HepG2 (cell line): Measurements from ENCODE around the gene KCNIP4. TPM values are rescaled to one million over a fixed set of nuclear protein-coding genes. Genes with fewer than 3 reads are reported as not detected.

Experiments
- ATAC-seq: fragments of 200-7000 bp; cut with Tn5 transposase; 3 replicates; pipeline ENCODE4 v1.9.1; 2020; ENCODE audit warnings: mild to moderate bottlenecking, moderate library complexity
- BruUV-seq: library from RNA; stranded (reverse); fragments of 400-500 nt; replicated peaks from 2 replicates; lab custom pipeline; 2021; lab: Mats Ljungman, UMichigan
- CTCF ChIA-PET: fragments of 300-600 bp; formaldehyde crosslinking; extraction: SDS; loops from one replicate; lab custom pipeline; 2021; ENCODE audit warnings: low total read pairs, inconsistent platforms, low intra/inter-chr PET ratio; lab: Yijun Ruan, JAX
- POLR2A ChIA-PET: fragments of 350-600 bp; sonication (Branson Sonifier 250); formaldehyde crosslinking; loops from one replicate; lab custom pipeline; 2020; ENCODE audit warnings: antibody characterized with exemption, inconsistent platforms; lab: Yijun Ruan, JAX
- DNase-seq: peaks from one replicate; pipeline ENCODE4 v3.0.0-alpha.2; 2015; ENCODE audit warnings: low spot score
- FAIRE-seq: peaks from 3 replicates; lab custom pipeline; 2011; peaks lifted over from hg19 to GRCh38; lab: Jason Lieb, UNC
- H2AFZ ChIP-seq: one replicate; pipeline ENCODE4 v1.6.1; 2011; ENCODE audit warnings: low read length, inconsistent platforms
- H3K27ac ChIP-seq: fragments of 300-600 bp; 3 replicates; pipeline ENCODE4 v1.8.0; 2011; ENCODE audit warnings: mixed run types, mild to moderate bottlenecking, mixed read lengths, low read length, inconsistent platforms; ENCODE audit not compliant: insufficient read depth; ENCODE audit errors: extremely low read length
- H3K27me3 ChIP-seq, 2 experiments: fragments of 200-600 bp in 1 of 2; 2 replicates in 1 of 2; 3 replicates in 1 of 2; pipeline versions ENCODE4 v1.6.0 to v1.8.0; 2011; ENCODE audit warnings: low read length in 2 of 2, mild to moderate bottlenecking in 2 of 2, moderate library complexity in 2 of 2, inconsistent platforms in 1 of 2; ENCODE audit not compliant: insufficient read depth in 2 of 2, control insufficient read depth in 1 of 2
- H3K36me3 ChIP-seq, 2 experiments: fragments of 200-600 bp in 1 of 2; replicated peaks in 1 of 2; 2 replicates in 1 of 2; 3 replicates in 1 of 2; pipeline versions ENCODE4 v1.5.1 to v1.8.0; 2011; ENCODE audit warnings: low read length in 2 of 2, inconsistent platforms in 1 of 2; ENCODE audit not compliant: insufficient read depth in 2 of 2, control insufficient read depth in 1 of 2
- H3K4me1 ChIP-seq: 2 replicates; pipeline ENCODE4 v1.5.1; 2012; ENCODE audit warnings: low read length, inconsistent platforms; ENCODE audit not compliant: insufficient read depth
- H3K4me2 ChIP-seq: 2 replicates; pipeline ENCODE4 v1.6.0; 2011; ENCODE audit warnings: low read depth, low read length, inconsistent platforms
- H3K4me3 ChIP-seq, 3 experiments: fragments of 200-600 bp in 1 of 3; sonication (generic), shearing (Covaris generic) in 1 of 3; replicated peaks in 1 of 3; 2 replicates each; pipeline ENCODE4 v1.5.1; 2011 to 2016; ENCODE audit warnings: low read length in 3 of 3, inconsistent platforms in 2 of 3, low read depth in 2 of 3, mild to moderate bottlenecking in 2 of 3, control low read depth in 1 of 3, mixed read lengths in 1 of 3; ENCODE audit not compliant: insufficient read depth in 1 of 3
- H3K79me2 ChIP-seq: one replicate; pipeline ENCODE4 v1.6.1; 2011; ENCODE audit warnings: low read length, inconsistent platforms; ENCODE audit not compliant: insufficient read depth
- H3K9ac ChIP-seq: 2 replicates; pipeline ENCODE4 v1.6.0; 2011; ENCODE audit warnings: mild to moderate bottlenecking, low read depth, low read length, inconsistent platforms; ENCODE audit not compliant: insufficient read depth
- H3K9me3 ChIP-seq: 2 replicates; pipeline ENCODE4 v1.5.1; 2012; ENCODE audit warnings: mild to moderate bottlenecking, low read length
- H4K20me1 ChIP-seq: 2 replicates; pipeline ENCODE4 v1.6.0; 2011; ENCODE audit warnings: inconsistent platforms, mild to moderate bottlenecking, low read length, moderate library complexity; ENCODE audit not compliant: insufficient read depth
- ARNTL ChIP-seq: sonication (generic); formaldehyde crosslinking; IDR thresholded peaks from 2 replicates; pipeline ENCODE4 v1.4.0; 2020; ENCODE audit warnings: mild to moderate bottlenecking, missing genetic modification reagents
- GABPB1 ChIP-seq: IDR thresholded peaks from 2 replicates; pipeline ENCODE4 v1.6.1; 2016; ENCODE audit warnings: mild to moderate bottlenecking, missing genetic modification reagents, moderate library complexity, missing compliant biosample characterization
- HMG20B ChIP-seq: conservative IDR thresholded peaks from 2 replicates; pipeline ENCODE4 v1.6.1; 2016; ENCODE audit warnings: missing genetic modification reagents, missing compliant biosample characterization
- MAZ ChIP-seq, 2 experiments: sonication (generic) in 1 of 2; formaldehyde crosslinking in 1 of 2; IDR thresholded peaks; 2 replicates each; pipeline versions ENCODE4 v1.5.0 to v1.6.1; 2012 to 2020; ENCODE audit warnings: low read depth in 2 of 2, mild to moderate bottlenecking in 2 of 2, borderline replicate concordance in 1 of 2, improper control_type of control experiment in 1 of 2, low read length in 1 of 2, missing genetic modification reagents in 1 of 2, moderate library complexity in 1 of 2
- MTA1 ChIP-seq: sonication (generic); formaldehyde crosslinking; IDR thresholded peaks from 2 replicates; pipeline ENCODE4 v1.4.0; 2020; ENCODE audit warnings: missing genetic modification reagents, mild to moderate bottlenecking, borderline replicate concordance
- NPAS2 ChIP-seq: sonication (generic); formaldehyde crosslinking; IDR thresholded peaks from 2 replicates; pipeline ENCODE4 v1.8.0; 2022; ENCODE audit warnings: mild to moderate bottlenecking, missing genetic modification reagents, borderline replicate concordance
- RCOR2 ChIP-seq: IDR thresholded peaks from 2 replicates; pipeline ENCODE4 v1.6.1; 2016; ENCODE audit warnings: missing biosample characterization, missing genetic modification reagents
- TBP ChIP-seq: sonication (generic); formaldehyde crosslinking; IDR thresholded peaks from 2 replicates; pipeline ENCODE4 v1.5.0; 2020; ENCODE audit warnings: missing genetic modification reagents
- ZNF274 ChIP-seq: sonication (generic); formaldehyde crosslinking; IDR thresholded peaks from 2 replicates; pipeline ENCODE4 v1.5.1; 2020; ENCODE audit warnings: mild to moderate bottlenecking, missing genetic modification reagents
- ZNF484 ChIP-seq: sonication (generic); formaldehyde crosslinking; IDR thresholded peaks from 2 replicates; pipeline ENCODE4 v1.5.1; 2020; ENCODE audit warnings: mild to moderate bottlenecking, low read depth, missing genetic modification reagents, borderline replicate concordance
- in situ Hi-C: cut with HindIII; loops from 2 replicates; pipeline ENCODE4 v1.10.0; 2017; ENCODE audit warnings: low pct_unique_long_range_greater_than_20kb; ENCODE audit not compliant: extremely low pct_ligation_motif_present
- intact Hi-C: fragments of 100-400 bp; cut with micrococcal nuclease; formaldehyde crosslinking; loops from one replicate; pipeline ENCODE4 v1.10.0; 2022; ENCODE audit not compliant: unreplicated experiment
- polyA plus RNA-seq, 8 experiments: library from polyadenylated mRNA; depleted of rRNA in 3 of 8; stranded (reverse) in 7 of 8; unstranded in 1 of 8; fragments of >200 nt; fragmentation: Illumina TruSeq in 4 of 8; extraction: Trizol in 4 of 8; gene quantifications; 2 replicates each; pipeline versions ENCODE4 v1.2.1 to v1.2.3, GENCODE V29; 2011 to 2016; ENCODE audit warnings: low read depth in 4 of 8, missing spikeins in 1 of 8, mixed read lengths in 1 of 8; ENCODE audit not compliant: insufficient read depth in 1 of 8
- total RNA-seq, 5 experiments: library from RNA; depleted of rRNA; stranded (reverse); fragments of >200 nt; fragmentation: Illumina TruSeq; extraction: Trizol; gene quantifications; 2 replicates each; pipeline ENCODE4 v1.2.3, GENCODE V29; 2016; ENCODE audit warnings: low read depth in 1 of 5
- TF ChIP-seq, protein P1 (sequence below): sonication (generic); formaldehyde crosslinking; IDR thresholded peaks from 2 replicates; pipeline ENCODE4 v1.4.0; 2020; ENCODE audit warnings: missing genetic modification reagents
- TF ChIP-seq, protein P2 (sequence below): sonication (generic); formaldehyde crosslinking; IDR thresholded peaks from 2 replicates; pipeline ENCODE4 v1.5.0; 2020; ENCODE audit warnings: missing genetic modification reagents
- TF ChIP-seq, protein P3 (sequence below): sonication (generic); formaldehyde crosslinking; IDR thresholded peaks from 2 replicates; pipeline ENCODE4 v1.4.0; 2020; ENCODE audit warnings: missing genetic modification reagents

KCNIP4 gene
- total and polyA plus RNA-seq, 2 of the 13 experiments (the other 11 are each of a cell fraction or from before 2014, with no cell fraction given): 0.09 TPM; not detected in 1

DNA sequence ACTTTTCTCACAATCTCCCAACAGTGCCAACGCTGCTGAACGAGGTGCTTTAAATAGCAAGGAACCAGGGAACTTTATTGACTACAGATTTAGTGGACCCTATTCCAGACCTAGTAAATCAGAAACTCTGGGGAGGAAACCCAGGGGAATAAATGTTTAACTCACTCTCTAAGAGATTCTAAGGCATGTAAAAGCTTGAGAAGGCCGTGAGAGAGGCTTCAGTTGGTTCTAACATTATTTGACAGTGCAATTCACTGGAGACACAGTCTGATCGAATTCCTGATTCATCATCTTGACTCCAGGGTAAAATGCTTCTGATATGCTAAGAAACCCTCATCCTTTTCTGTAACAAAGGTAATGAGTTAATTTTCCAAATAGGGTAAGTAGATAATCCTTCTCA, 494.4 kb downstream of the KCNIP4 start (continued):
- TF ChIP-seq, protein P1, sequence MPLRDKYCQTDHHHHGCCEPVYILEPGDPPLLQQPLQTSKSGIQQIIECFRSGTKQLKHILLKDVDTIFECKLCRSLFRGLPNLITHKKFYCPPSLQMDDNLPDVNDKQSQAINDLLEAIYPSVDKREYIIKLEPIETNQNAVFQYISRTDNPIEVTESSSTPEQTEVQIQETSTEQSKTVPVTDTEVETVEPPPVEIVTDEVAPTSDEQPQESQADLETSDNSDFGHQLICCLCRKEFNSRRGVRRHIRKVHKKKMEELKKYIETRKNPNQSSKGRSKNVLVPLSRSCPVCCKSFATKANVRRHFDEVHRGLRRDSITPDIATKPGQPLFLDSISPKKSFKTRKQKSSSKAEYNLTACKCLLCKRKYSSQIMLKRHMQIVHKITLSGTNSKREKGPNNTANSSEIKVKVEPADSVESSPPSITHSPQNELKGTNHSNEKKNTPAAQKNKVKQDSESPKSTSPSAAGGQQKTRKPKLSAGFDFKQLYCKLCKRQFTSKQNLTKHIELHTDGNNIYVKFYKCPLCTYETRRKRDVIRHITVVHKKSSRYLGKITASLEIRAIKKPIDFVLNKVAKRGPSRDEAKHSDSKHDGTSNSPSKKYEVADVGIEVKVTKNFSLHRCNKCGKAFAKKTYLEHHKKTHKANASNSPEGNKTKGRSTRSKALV (CRISPR knock-in tag): no peak
- TF ChIP-seq HMG20B (CRISPR knock-in tag) (no peak), NPAS2 (CRISPR knock-in tag) (no peak), MTA1 (CRISPR knock-in tag) (no peak), MAZ (IDR thresholded peaks at IDR 0.05; ENCODE audit: borderline replicate concordance, low read depth, low read length) (no peak), MAZ (CRISPR knock-in tag; IDR thresholded peaks at IDR 0.05; ENCODE audit: low read depth) (no peak), RCOR2 (CRISPR knock-in tag) (no peak), GABPB1 (CRISPR knock-in tag) (no peak)
- TF ChIP-seq, protein P2, sequence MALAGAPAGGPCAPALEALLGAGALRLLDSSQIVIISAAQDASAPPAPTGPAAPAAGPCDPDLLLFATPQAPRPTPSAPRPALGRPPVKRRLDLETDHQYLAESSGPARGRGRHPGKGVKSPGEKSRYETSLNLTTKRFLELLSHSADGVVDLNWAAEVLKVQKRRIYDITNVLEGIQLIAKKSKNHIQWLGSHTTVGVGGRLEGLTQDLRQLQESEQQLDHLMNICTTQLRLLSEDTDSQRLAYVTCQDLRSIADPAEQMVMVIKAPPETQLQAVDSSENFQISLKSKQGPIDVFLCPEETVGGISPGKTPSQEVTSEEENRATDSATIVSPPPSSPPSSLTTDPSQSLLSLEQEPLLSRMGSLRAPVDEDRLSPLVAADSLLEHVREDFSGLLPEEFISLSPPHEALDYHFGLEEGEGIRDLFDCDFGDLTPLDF (CRISPR knock-in tag): no peak

DNA sequence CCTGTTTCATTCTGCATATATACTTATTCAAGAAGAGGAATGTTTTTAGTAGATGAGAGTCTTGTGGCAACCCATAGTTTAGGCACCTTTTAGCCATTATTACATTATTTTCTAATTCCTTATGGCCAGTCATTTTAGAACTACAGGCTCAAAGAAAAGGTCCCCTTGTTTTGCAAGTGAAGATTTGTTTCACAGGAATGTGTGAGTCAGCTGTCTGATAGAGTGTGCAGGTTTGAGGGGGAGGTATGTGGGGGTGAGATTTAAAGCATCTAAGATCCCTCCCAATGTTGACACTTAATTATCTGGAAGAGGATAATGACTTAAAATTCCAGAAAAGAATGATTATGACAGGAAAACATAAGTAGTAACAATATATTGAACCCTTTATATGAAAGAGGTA, 495.6 kb downstream of the KCNIP4 start:
- intact Hi-C loops: no loop called here
- ATAC-seq (no peak), DNase-seq (no peak), FAIRE-seq (no peak)
- H2AFZ ChIP-seq: no peak overlapping the region
- H3K9me3 ChIP-seq: no peaks in the 10 kb centered on the region
- H3K79me2 ChIP-seq: no peaks in the 10 kb centered on the region
- H3K9ac ChIP-seq: no peak overlapping the region
- no peaks in the 10 kb centered on the region for H3K4me1 ChIP-seq
- no TSS peak for BruUV-seq
- H3K27ac ChIP-seq: no peak overlapping the region
- H3K36me3 ChIP-seq: no peaks in the 10 kb centered on the region
- no peak overlapping the region for H3K4me2 ChIP-seq
- no peaks in the 10 kb centered on the region for H3K27me3 ChIP-seq
- ChIA-PET CTCF (no interaction called here), POLR2A (no interaction called here)
- H3K4me3 ChIP-seq: no peak overlapping the region
- H4K20me1 ChIP-seq: no peaks in the 10 kb centered on the region
- in situ Hi-C loops: no loop called here
- TF ChIP-seq ARNTL (no peak), ZNF274 (CRISPR knock-in tag) (no peak), ZNF484 (CRISPR knock-in tag) (no peak), TBP (CRISPR knock-in tag) (no peak)
- TF ChIP-seq, protein P3, sequence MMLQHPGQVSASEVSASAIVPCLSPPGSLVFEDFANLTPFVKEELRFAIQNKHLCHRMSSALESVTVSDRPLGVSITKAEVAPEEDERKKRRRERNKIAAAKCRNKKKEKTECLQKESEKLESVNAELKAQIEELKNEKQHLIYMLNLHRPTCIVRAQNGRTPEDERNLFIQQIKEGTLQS (CRISPR knock-in tag): no peak
